Measurements from ENCODE around the gene EFCAB13. TPM values are rescaled to one million over a fixed set of nuclear protein-coding genes. Genes with fewer than 3 reads are reported as not detected.

Gene EFCAB13
- total RNA-seq, 4 donors from 2014 or later: 5.9 to 39.6 (median 12.9) TPM

GRCh38 chr17:47311420-47311819, 12.3 kb upstream of the EFCAB13 start:
- H3K4me3 ChIP-seq: no peak overlapping the region
- TF ChIP-seq POLR2A (IDR thresholded peaks at IDR 0.05): no peak
- TF ChIP-seq CTCF (IDR thresholded peaks at IDR 0.05): no peak
- no peaks in the 10 kb centered on the region for H3K4me1 ChIP-seq
- no peaks in the 10 kb centered on the region for H3K9me3 ChIP-seq
- no peak for DNase-seq
- no peak overlapping the region for H3K27ac ChIP-seq
- no peaks in the 10 kb centered on the region for H3K36me3 ChIP-seq
- no peaks in the 10 kb centered on the region for H3K27me3 ChIP-seq

GRCh38 chr17:47315451-47316266, 8.1 kb upstream of the EFCAB13 start:
- Histone ChIP-seq H3K36me3 (no peaks in the 10 kb centered on the region), H3K4me3 (no peak overlapping the region), H3K27me3 (no peaks in the 10 kb centered on the region), H3K27ac (peak overlapping the region in 3 of 4 donors; percentile 44 to 77 (median 70)), H3K9me3 (no peaks in the 10 kb centered on the region), H3K4me1 (no peaks in the 10 kb centered on the region)
- no peak for TF ChIP-seq POLR2A (IDR thresholded peaks at IDR 0.05)
- TF ChIP-seq CTCF (IDR thresholded peaks at IDR 0.05): peak; percentile 34 to 96 (median 90)
- peak in 1 of 3 donors; percentile 71 for DNase-seq

GRCh38 chr17:47316311-47316710, 7.4 kb upstream of the EFCAB13 start:
- TF ChIP-seq POLR2A (IDR thresholded peaks at IDR 0.05) (peak in 1 of 2 donors; percentile 14), CTCF (IDR thresholded peaks at IDR 0.05) (no peak)
- peak overlapping the region in 3 of 4 donors; percentile 44 to 77 (median 70) for H3K27ac ChIP-seq
- no peak overlapping the region for H3K4me3 ChIP-seq
- no peak for DNase-seq
- no peaks in the 10 kb centered on the region for H3K27me3 ChIP-seq
- H3K4me1 ChIP-seq: no peaks in the 10 kb centered on the region
- no peaks in the 10 kb centered on the region for H3K9me3 ChIP-seq
- no peaks in the 10 kb centered on the region for H3K36me3 ChIP-seq

- H3K36me3 ChIP-seq: no peaks in the 10 kb centered on the region
- H3K4me3 ChIP-seq: no peak overlapping the region
- DNase-seq: no peak
- H3K27ac ChIP-seq: peak overlapping the region in 3 of 4 donors; percentile 31 to 77 (median 70)
- no peaks in the 10 kb centered on the region for H3K4me1 ChIP-seq
- no peak for TF ChIP-seq POLR2A (IDR thresholded peaks at IDR 0.05)
- no peak for TF ChIP-seq CTCF (IDR thresholded peaks at IDR 0.05)
- H3K27me3 ChIP-seq: no peaks in the 10 kb centered on the region
- H3K9me3 ChIP-seq: no peaks in the 10 kb centered on the region
These were observed 6.6 kb upstream of the EFCAB13 start for GRCh38 chr17:47317119-47317518.

GRCh38 chr17:47318197-47318918, 5.4 kb upstream of the EFCAB13 start:
- Histone ChIP-seq H3K9me3 (no peaks in the 10 kb centered on the region), H3K27ac (no peak overlapping the region), H3K4me3 (no peak overlapping the region), H3K36me3 (no peaks in the 10 kb centered on the region), H3K27me3 (no peaks in the 10 kb centered on the region), H3K4me1 (no peaks in the 10 kb centered on the region)
- DNase-seq: no peak
- TF ChIP-seq POLR2A (IDR thresholded peaks at IDR 0.05) (no peak), CTCF (IDR thresholded peaks at IDR 0.05) (peak in 1 of 6 experiments; percentile 13)
